SK-N-SH treated with all-trans-retinoic acid at 6 μM for 48 hours (cell line): ENCODE results near the gene GATA6.

Experiments used
- ATAC-seq: fragments of 200-7000 bp; cut with Tn5 transposase; 3 replicates; pipeline ENCODE4 v1.9.1; 2020; ENCODE audit warnings: mild to moderate bottlenecking, moderate library complexity
- ARNTL ChIP-seq: fragments of 450-650 bp; formaldehyde crosslinking; IDR thresholded peaks from 2 replicates; pipeline ENCODE4 v1.5.0; 2020; ENCODE audit warnings: low read depth, mild to moderate bottlenecking, moderate library complexity, borderline replicate concordance
- BACH2 ChIP-seq: fragments of 250-450 bp; sonication (Bioruptor Pico); IDR thresholded peaks from 2 replicates; pipeline ENCODE4 v1.9.0; 2021; ENCODE audit warnings: mild to moderate bottlenecking, borderline replicate concordance
- CREB5 ChIP-seq: fragments of 250-450 bp; sonication (Bioruptor Pico); IDR thresholded peaks from 2 replicates; pipeline ENCODE4 v1.5.1; 2020; ENCODE audit warnings: low read depth, mild to moderate bottlenecking, moderate library complexity
- CSRNP3 ChIP-seq: fragments of 250-450 bp; sonication (Bioruptor Pico); IDR thresholded peaks from 2 replicates; pipeline ENCODE4 v1.5.1; 2021; ENCODE audit warnings: mild to moderate bottlenecking, moderate library complexity
- ISL1 ChIP-seq: fragments of 250-450 bp; sonication (Bioruptor Pico); IDR thresholded peaks from 2 replicates; pipeline ENCODE4 v2.1.2; 2022; ENCODE audit warnings: mild to moderate bottlenecking, moderate library complexity
- OSR1 ChIP-seq: fragments of 250-450 bp; sonication (Bioruptor Pico); IDR thresholded peaks from 2 replicates; pipeline ENCODE4 v1.8.0; 2022; ENCODE audit warnings: moderate library complexity, mild to moderate bottlenecking, inconsistent platforms
- PATZ1 ChIP-seq: fragments of 250-450 bp; sonication (Bioruptor Pico); IDR thresholded peaks from 2 replicates; pipeline ENCODE4 v1.8.0; 2020; ENCODE audit warnings: mild to moderate bottlenecking, moderate library complexity, borderline replicate concordance
- POU6F1 ChIP-seq: fragments of 250-450 bp; sonication (Bioruptor Pico); IDR thresholded peaks from 2 replicates; pipeline ENCODE4 v1.8.0; 2021; ENCODE audit warnings: low read depth, mild to moderate bottlenecking, moderate library complexity, borderline replicate concordance
- PPARA ChIP-seq: fragments of 250-450 bp; sonication (Bioruptor Pico); IDR thresholded peaks from 2 replicates; pipeline ENCODE4 v1.5.0; 2020; ENCODE audit warnings: mild to moderate bottlenecking, borderline replicate concordance
- RARB ChIP-seq: fragments of 250-450 bp; sonication (Bioruptor Pico); IDR thresholded peaks from 2 replicates; pipeline ENCODE4 v1.8.0; 2021; ENCODE audit warnings: mild to moderate bottlenecking, moderate library complexity
- SNAI2 ChIP-seq: fragments of 250-450 bp; sonication (Bioruptor Pico); IDR thresholded peaks from 2 replicates; pipeline ENCODE4 v1.5.0; 2020; ENCODE audit warnings: mild to moderate bottlenecking, moderate library complexity
- TCF4 ChIP-seq: fragments of 250-450 bp; sonication (Bioruptor Pico); IDR thresholded peaks from 2 replicates; pipeline ENCODE4 v1.8.0; 2021; ENCODE audit warnings: mild to moderate bottlenecking, moderate library complexity, borderline replicate concordance
- TOX ChIP-seq: fragments of 250-450 bp; sonication (Bioruptor Pico); IDR thresholded peaks from 2 replicates; pipeline ENCODE4 v1.8.0; 2021; ENCODE audit warnings: mild to moderate bottlenecking, moderate library complexity, borderline replicate concordance
- TSHZ2 ChIP-seq: fragments of 250-450 bp; sonication (Bioruptor Pico); IDR thresholded peaks from 2 replicates; pipeline ENCODE4 v1.5.0; 2020; ENCODE audit warnings: mild to moderate bottlenecking, moderate library complexity
- ZC3H10 ChIP-seq: fragments of 250-450 bp; sonication (Bioruptor Pico); IDR thresholded peaks from 2 replicates; pipeline ENCODE4 v1.5.1; 2021; ENCODE audit warnings: mild to moderate bottlenecking, moderate library complexity
- ZFP3 ChIP-seq: fragments of 250-450 bp; sonication (Bioruptor Pico); IDR thresholded peaks from 2 replicates; pipeline ENCODE4 v1.5.0; 2020; ENCODE audit warnings: mild to moderate bottlenecking, moderate library complexity
- ZFP30 ChIP-seq: fragments of 450-650 bp; formaldehyde crosslinking; IDR thresholded peaks from 2 replicates; pipeline ENCODE4 v1.5.0; 2022; ENCODE audit warnings: mild to moderate bottlenecking, moderate library complexity
- ZNF565 ChIP-seq: fragments of 450-650 bp; formaldehyde crosslinking; conservative IDR thresholded peaks from 2 replicates; pipeline ENCODE4 v1.5.0; 2020; ENCODE audit warnings: low read depth, mild to moderate bottlenecking, moderate library complexity
- ZNF70 ChIP-seq: fragments of 450-650 bp; formaldehyde crosslinking; IDR thresholded peaks from 2 replicates; pipeline ENCODE4 v1.5.0; 2020; ENCODE audit warnings: mild to moderate bottlenecking, moderate library complexity

GATA6 gene

GRCh38 chr18:22221350-22221749, 52.0 kb downstream of the GATA6 start:
- no peak for ATAC-seq
- no peak for TF ChIP-seq ISL1
- no peak for TF ChIP-seq TOX
- TF ChIP-seq OSR1 (CRISPR knock-in tag): no peak
- no peak for TF ChIP-seq CREB5 (CRISPR knock-in tag)
- no peak for TF ChIP-seq PPARA (CRISPR knock-in tag)
- TF ChIP-seq SNAI2: no peak
- TF ChIP-seq ARNTL: no peak
- TF ChIP-seq TCF4 (CRISPR knock-in tag): no peak
- TF ChIP-seq CSRNP3 (CRISPR knock-in tag): no peak
- TF ChIP-seq BACH2: no peak
- no peak for TF ChIP-seq POU6F1 (CRISPR knock-in tag)
- TF ChIP-seq ZNF565 (CRISPR knock-in tag): no peak
- TF ChIP-seq ZNF70 (CRISPR knock-in tag): no peak
- no peak for TF ChIP-seq RARB (CRISPR knock-in tag)
- no peak for TF ChIP-seq ZFP30
- no peak for TF ChIP-seq ZC3H10 (CRISPR knock-in tag)
- no peak for TF ChIP-seq ZFP3 (CRISPR knock-in tag)
- TF ChIP-seq, all 23 proteins: peak for 0

GRCh38 chr18:22223254-22223964, 54.0 kb downstream of the GATA6 start:
- ATAC-seq: no peak
- TF ChIP-seq OSR1 (CRISPR knock-in tag) (no peak), CREB5 (CRISPR knock-in tag) (no peak), RARB (CRISPR knock-in tag) (no peak), TSHZ2 (CRISPR knock-in tag) (no peak), POU6F1 (CRISPR knock-in tag) (no peak), ZFP3 (CRISPR knock-in tag) (no peak), PATZ1 (CRISPR knock-in tag) (no peak), TOX (no peak), ZFP30 (no peak), BACH2 (no peak)
- TF ChIP-seq, all 23 proteins: peak for 0
